Testis (tissue), 3 donors: Measurements from ENCODE around the gene HMX2. TPM values are rescaled to one million over a fixed set of nuclear protein-coding genes. Genes with fewer than 3 reads are reported as not detected.
A peak's percentile ranks its signal among the peaks of the same experiment; 100 is the strongest.

Experiments
- DNase-seq: peaks from one replicate; pipeline ENCODE4 v3.0.0-alpha.2; 2019
- H3K27ac ChIP-seq, 2 donors: fragments of 200-600 bp; sonication (generic); one replicate each; pipeline ENCODE4 v1.5.1; 2019
- H3K27me3 ChIP-seq: fragments of 200-600 bp; sonication (generic); one replicate; pipeline ENCODE4 v1.5.1; 2019
- H3K36me3 ChIP-seq: fragments of 200-600 bp; sonication (generic); one replicate; pipeline ENCODE4 v1.5.1; 2017; ENCODE audit warnings: low read depth; ENCODE audit errors: missing control alignments
- H3K4me1 ChIP-seq: fragments of 200-600 bp; sonication (generic); one replicate; pipeline ENCODE4 v1.5.1; 2019
- H3K4me3 ChIP-seq, 2 donors: fragments of 200-600 bp; sonication (generic); one replicate each; pipeline ENCODE4 v1.5.1; 2017 to 2019
- H3K9me3 ChIP-seq: fragments of 200-600 bp; sonication (generic); one replicate; pipeline ENCODE4 v1.5.1; 2017
- POLR2A ChIP-seq: fragments of 450-650 bp; IDR thresholded peaks from one replicate; pipeline ENCODE4 v1.6.1; 2017; ENCODE audit warnings: antibody characterized with exemption, mild to moderate bottlenecking, moderate library complexity
- WGBS, 2 donors: methylation state at CpG; one replicate each; pipeline ENCODE4 v1.1.5; 2018; 5-methylcytosine and 5-hydroxymethylcytosine counted together
- intact Hi-C: fragments of 100-400 bp; cut with DNase I; formaldehyde crosslinking; loops from one replicate; pipeline ENCODE4 v1.15.1; 2023; ENCODE audit warnings: low total_unique reads
- polyA plus RNA-seq: library from polyadenylated mRNA; stranded (reverse); fragments of 350-450 nt; fragmentation: Illumina TruSeq; extraction: RNeasy Lipid Tissue Mini Kit (QIAGEN cat#74804); gene quantifications from one replicate; pipeline ENCODE4 v1.2.3, GENCODE V29; 2014; ENCODE audit warnings: low read depth, low replicate concordance; ENCODE audit not compliant: insufficient read depth
- total RNA-seq, 2 donors: library from RNA; depleted of rRNA; stranded (reverse); fragments of >200 nt; gene quantifications; one replicate each; pipeline ENCODE4 v1.2.3, GENCODE V29; 2016
- TF ChIP-seq, protein P1 (sequence below), 3 experiments: fragments of 450-650 bp in 2 of 3; fragments of 200-600 bp in 1 of 3; sonication (generic) in 1 of 3; IDR thresholded peaks; one replicate each; pipeline ENCODE4 v1.5.1; 2016 to 2019; ENCODE audit warnings: antibody characterized with exemption in 3 of 3, mild to moderate bottlenecking in 2 of 3, moderate library complexity in 1 of 3

HMX2 gene
- total and polyA plus RNA-seq, 3 donors from 2014 or later = 0.19 to 0.47 TPM; not detected in 1

DNA sequence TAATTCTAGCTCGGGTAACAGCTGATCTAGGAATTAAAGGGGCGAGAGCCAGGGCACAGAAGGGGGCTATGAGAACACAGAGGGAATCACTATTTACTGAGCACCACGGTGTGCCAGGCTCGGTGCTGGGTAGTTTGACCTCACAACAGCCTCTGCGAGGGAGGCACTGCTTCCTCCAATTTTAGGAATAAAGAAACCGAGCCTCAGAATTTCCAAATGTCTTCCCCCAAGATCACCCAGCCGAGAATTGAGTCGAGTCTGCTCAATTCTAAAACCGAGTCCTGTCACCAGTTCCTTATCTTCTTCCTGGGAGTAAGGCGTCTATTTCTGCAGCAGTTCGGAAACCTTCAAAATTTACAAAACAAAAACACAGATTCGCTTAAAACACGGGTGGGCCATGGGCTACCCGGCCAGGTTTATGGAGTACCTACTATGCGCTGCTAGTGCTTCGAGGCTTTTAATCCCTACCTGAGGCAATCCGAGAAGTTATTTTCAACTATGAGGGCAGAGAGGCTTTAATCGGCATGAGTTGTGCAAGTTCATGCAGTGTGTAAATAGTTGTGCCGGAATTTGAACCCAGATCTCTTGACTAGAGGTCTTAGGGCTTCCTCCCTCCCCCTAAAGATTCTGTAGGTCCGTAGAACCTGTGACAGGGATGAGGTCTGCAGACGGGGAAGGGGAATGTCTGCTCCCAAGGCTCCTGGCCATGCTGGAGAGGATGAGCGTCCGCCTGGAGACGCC, 872 bp upstream of the HMX2 start:
- TF ChIP-seq POLR2A = no peak
- TF ChIP-seq, protein P1, sequence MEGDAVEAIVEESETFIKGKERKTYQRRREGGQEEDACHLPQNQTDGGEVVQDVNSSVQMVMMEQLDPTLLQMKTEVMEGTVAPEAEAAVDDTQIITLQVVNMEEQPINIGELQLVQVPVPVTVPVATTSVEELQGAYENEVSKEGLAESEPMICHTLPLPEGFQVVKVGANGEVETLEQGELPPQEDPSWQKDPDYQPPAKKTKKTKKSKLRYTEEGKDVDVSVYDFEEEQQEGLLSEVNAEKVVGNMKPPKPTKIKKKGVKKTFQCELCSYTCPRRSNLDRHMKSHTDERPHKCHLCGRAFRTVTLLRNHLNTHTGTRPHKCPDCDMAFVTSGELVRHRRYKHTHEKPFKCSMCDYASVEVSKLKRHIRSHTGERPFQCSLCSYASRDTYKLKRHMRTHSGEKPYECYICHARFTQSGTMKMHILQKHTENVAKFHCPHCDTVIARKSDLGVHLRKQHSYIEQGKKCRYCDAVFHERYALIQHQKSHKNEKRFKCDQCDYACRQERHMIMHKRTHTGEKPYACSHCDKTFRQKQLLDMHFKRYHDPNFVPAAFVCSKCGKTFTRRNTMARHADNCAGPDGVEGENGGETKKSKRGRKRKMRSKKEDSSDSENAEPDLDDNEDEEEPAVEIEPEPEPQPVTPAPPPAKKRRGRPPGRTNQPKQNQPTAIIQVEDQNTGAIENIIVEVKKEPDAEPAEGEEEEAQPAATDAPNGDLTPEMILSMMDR (IDR thresholded peaks at IDR 0.05) = no peak
- H3K27me3 ChIP-seq = peaks cover 5% of the 10 kb centered on the region
- no peaks in the 10 kb centered on the region for H3K36me3 ChIP-seq
- intact Hi-C loops = no loop called here
- 9% methylated on average over 20 to 24 of the region's 24 CpGs for WGBS, 2 donors
- H3K27ac ChIP-seq = no peak overlapping the region
- no peak overlapping the region for H3K4me3 ChIP-seq
- peaks cover 8% of the 10 kb centered on the region for H3K4me1 ChIP-seq
- no peaks in the 10 kb centered on the region for H3K9me3 ChIP-seq
- no peak for DNase-seq

DNA sequence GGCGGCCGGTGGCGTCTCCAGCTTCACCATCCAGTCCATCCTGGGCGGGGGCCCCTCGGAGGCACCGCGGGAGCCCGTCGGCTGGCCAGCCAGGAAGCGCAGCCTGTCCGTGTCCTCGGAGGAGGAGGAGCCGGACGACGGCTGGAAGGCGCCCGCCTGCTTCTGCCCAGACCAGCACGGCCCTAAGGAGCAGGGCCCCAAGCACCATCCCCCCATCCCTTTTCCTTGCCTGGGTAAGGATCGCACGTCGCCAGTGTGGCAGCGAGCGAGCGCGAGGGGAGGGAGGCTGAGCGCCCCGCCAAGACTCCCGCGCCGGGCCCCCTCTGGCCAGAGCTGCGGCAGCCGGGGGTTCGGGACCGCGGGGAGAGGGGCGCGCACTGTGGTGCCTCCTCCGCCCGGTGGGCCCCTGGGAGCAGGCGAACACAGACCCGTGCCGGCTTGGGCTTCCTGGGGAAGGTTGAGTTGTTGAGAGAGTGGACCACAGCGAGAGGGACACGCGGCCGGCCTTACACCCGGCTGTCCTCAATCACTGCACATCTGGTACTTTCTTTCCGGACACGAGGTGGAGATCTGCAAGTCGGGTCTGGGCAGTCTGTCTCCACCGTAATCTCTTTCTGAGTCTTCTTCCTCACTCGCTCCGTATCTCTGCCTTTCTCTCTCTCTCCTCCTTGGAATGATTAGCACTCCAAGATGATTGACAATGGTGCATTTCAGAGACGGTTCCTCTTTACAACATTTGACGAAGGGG, 652 bp downstream of the HMX2 start:
- 2 to 3% methylated on average over 13 to 49 of the region's 55 CpGs for WGBS, 2 donors
- H3K27me3 ChIP-seq = peaks cover 5% of the 10 kb centered on the region

DNA sequence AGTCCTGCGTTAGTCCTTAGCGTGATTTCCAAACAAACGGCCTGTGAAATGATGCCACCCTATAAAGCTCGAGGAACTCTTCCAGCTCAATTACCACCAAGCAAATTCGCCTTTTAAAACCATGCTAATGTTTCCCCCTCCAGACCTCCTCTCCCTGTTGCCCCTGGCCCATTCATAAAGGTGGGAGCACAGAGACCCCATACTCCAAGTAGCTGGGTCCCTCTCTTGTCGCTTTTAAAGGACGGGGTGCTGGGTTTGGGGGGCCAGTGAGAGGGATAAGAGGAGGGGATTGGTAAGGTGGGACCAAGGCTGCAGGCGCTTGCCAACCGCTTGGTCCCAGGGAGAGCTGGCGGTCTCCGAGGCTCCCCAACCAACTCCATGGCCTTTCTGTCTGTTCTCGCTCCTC, 1.2 kb downstream of the HMX2 start:
- DNase-seq = no peak
- Histone ChIP-seq H3K9me3 (no peaks in the 10 kb centered on the region), H3K4me3 (peak overlapping the region in 1 of 2 donors; percentile 43), H3K36me3 (no peaks in the 10 kb centered on the region), H3K4me1 (peaks cover 8% of the 10 kb centered on the region), H3K27ac (no peak overlapping the region), H3K27me3 (peaks cover 5% of the 10 kb centered on the region)
- whole genome bisulfite sequencing, 2 donors = 2 to 4% methylated on average over 9 to 12 of the region's 12 CpGs
- TF ChIP-seq, protein P1 (IDR thresholded peaks at IDR 0.05) = no peak
- no peak for TF ChIP-seq POLR2A
- intact Hi-C loops = no loop called here

More for the DNA sequence above, 652 bp downstream of the HMX2 start:
- Histone ChIP-seq H3K9me3 (no peaks in the 10 kb centered on the region), H3K36me3 (no peaks in the 10 kb centered on the region), H3K27ac (no peak overlapping the region), H3K4me3 (no peak overlapping the region), H3K4me1 (peaks cover 8% of the 10 kb centered on the region)
- no peak for DNase-seq
- no peak for TF ChIP-seq POLR2A
- TF ChIP-seq, protein P1 (IDR thresholded peaks at IDR 0.05) = no peak
- intact Hi-C loops = no loop called here

DNA sequence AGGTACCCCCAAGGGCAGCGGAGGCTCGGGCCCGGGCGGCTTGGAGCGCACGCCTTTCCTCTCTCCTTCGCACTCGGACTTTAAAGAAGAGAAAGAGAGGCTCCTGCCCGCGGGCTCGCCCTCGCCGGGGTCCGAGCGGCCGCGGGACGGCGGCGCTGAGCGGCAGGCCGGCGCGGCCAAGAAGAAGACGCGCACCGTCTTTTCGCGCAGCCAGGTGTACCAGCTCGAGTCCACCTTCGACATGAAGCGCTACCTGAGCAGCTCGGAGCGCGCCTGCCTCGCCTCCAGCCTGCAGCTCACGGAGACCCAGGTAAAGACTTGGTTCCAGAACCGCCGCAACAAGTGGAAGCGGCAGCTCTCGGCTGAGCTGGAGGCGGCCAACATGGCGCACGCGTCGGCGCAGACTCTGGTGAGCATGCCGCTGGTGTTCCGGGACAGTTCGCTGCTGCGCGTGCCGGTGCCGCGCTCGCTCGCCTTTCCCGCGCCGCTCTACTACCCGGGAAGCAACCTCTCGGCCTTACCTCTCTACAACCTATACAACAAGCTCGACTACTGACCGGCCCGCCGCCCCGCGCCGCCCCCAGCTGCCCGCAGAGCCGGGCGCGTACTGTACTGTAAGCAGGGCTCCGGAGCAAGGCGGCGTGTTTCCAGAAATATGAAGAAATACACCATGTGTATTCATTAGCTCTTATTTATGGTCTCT, 1.8 kb downstream of the HMX2 start:
- peak overlapping the region in 1 of 2 donors; percentile 43 for H3K4me3 ChIP-seq
- TF ChIP-seq, protein P1 (IDR thresholded peaks at IDR 0.05) = no peak
- TF ChIP-seq POLR2A = no peak
- WGBS, 2 donors = 1 to 3% methylated on average over 21 to 76 of the region's 76 CpGs
- H3K4me1 ChIP-seq = peaks cover 8% of the 10 kb centered on the region
- intact Hi-C loops = no loop called here
- H3K36me3 ChIP-seq = no peaks in the 10 kb centered on the region
- H3K27me3 ChIP-seq = no peaks in the 10 kb centered on the region
- DNase-seq = peak; percentile 58
- H3K27ac ChIP-seq = no peak overlapping the region
- no peaks in the 10 kb centered on the region for H3K9me3 ChIP-seq
